ENCODE data around the gene ADAMTS7. TPM values are rescaled to one million over a fixed set of nuclear protein-coding genes. Genes with fewer than 3 reads are reported as not detected.
"Not testable (repeated sequence)": the region's sequence is repeated elsewhere in the genome, so short reads cannot be mapped to it uniquely, and the experiment has no call there.

Gene ADAMTS7
- total RNA-seq, 1 donor from 2014 or later: 25.5 TPM

GRCh38 chr15:78767331-78767951, 43.8 kb downstream of the ADAMTS7 start:
- no peak overlapping the region for H3K4me3 ChIP-seq (ENCODE audit: insufficient read depth, low read depth, low read length)
- no peak overlapping the region for H3K4me2 ChIP-seq (ENCODE audit: low read length)
- H3K9me3 ChIP-seq (ENCODE audit: insufficient read depth, low read depth, low read length): no peaks in the 10 kb centered on the region
- no peaks in the 10 kb centered on the region for H3K79me2 ChIP-seq (ENCODE audit: insufficient read depth, low read length)
- Mint-ChIP-seq H3K27ac (ENCODE audit: unreplicated experiment) (no peak overlapping the region), H3K4me1 (ENCODE audit: low read depth, unreplicated experiment) (peaks cover 2% of the 10 kb centered on the region), H3K36me3 (ENCODE audit: low read depth, unreplicated experiment) (no peaks in the 10 kb centered on the region), H3K27me3 (ENCODE audit: low read depth, unreplicated experiment) (peaks cover 1% of the 10 kb centered on the region), H3K9me3 (ENCODE audit: unreplicated experiment) (no peaks in the 10 kb centered on the region), H3K4me3 (ENCODE audit: unreplicated experiment) (no peak overlapping the region)
- FAIRE-seq: no peak
- no peaks in the 10 kb centered on the region for H3K27me3 ChIP-seq (ENCODE audit: insufficient read depth, low read length)
- H3K9ac ChIP-seq (ENCODE audit: low read length): no peak overlapping the region
- no peak for DNase-seq (ENCODE audit: low read depth)
- H2AFZ ChIP-seq (ENCODE audit: low read depth, low read length): no peak overlapping the region
- H4K20me1 ChIP-seq (ENCODE audit: insufficient read depth, low read length): no peaks in the 10 kb centered on the region
- TF ChIP-seq CTCF (IDR thresholded peaks at IDR 0.05; ENCODE audit: insufficient read depth, low read depth, low read length) (no peak), EZH2 (IDR thresholded peaks at IDR 0.05; ENCODE audit: insufficient read depth, low read length) (no peak)
- no peaks in the 10 kb centered on the region for H3K36me3 ChIP-seq (ENCODE audit: insufficient read depth, low read length)
- H3K27ac ChIP-seq (ENCODE audit: low read depth, low read length): no peak overlapping the region
- no peaks in the 10 kb centered on the region for H3K4me1 ChIP-seq (ENCODE audit: insufficient read depth, low read length)

GRCh38 chr15:78766641-78767071, 44.6 kb downstream of the ADAMTS7 start:
- H3K36me3 ChIP-seq (ENCODE audit: insufficient read depth, low read length); H3K4me3 ChIP-seq (ENCODE audit: insufficient read depth, low read depth, low read length); H3K27ac Mint-ChIP-seq (ENCODE audit: unreplicated experiment); H3K27me3 ChIP-seq (ENCODE audit: insufficient read depth, low read length); H3K9me3 ChIP-seq (ENCODE audit: insufficient read depth, low read depth, low read length); H3K4me1 ChIP-seq (ENCODE audit: insufficient read depth, low read length); H3K27ac ChIP-seq (ENCODE audit: low read depth, low read length); H3K27me3 Mint-ChIP-seq (ENCODE audit: low read depth, unreplicated experiment); FAIRE-seq; H3K9ac ChIP-seq (ENCODE audit: low read length); H3K4me3 Mint-ChIP-seq (ENCODE audit: unreplicated experiment); H3K79me2 ChIP-seq (ENCODE audit: insufficient read depth, low read length); H4K20me1 ChIP-seq (ENCODE audit: insufficient read depth, low read length); H2AFZ ChIP-seq (ENCODE audit: low read depth, low read length); H3K4me2 ChIP-seq (ENCODE audit: low read length); H3K36me3 Mint-ChIP-seq (ENCODE audit: low read depth, unreplicated experiment); H3K9me3 Mint-ChIP-seq (ENCODE audit: unreplicated experiment); H3K4me1 Mint-ChIP-seq (ENCODE audit: low read depth, unreplicated experiment); DNase-seq (ENCODE audit: low read depth): not testable (repeated sequence)

GRCh38 chr15:78766041-78766440, 45.2 kb downstream of the ADAMTS7 start:
- no peaks in the 10 kb centered on the region for H3K9me3 ChIP-seq (ENCODE audit: insufficient read depth, low read depth, low read length)
- no peak overlapping the region for H3K4me3 ChIP-seq (ENCODE audit: insufficient read depth, low read depth, low read length)
- no peak overlapping the region for H3K27ac Mint-ChIP-seq (ENCODE audit: unreplicated experiment)
- H3K4me2 ChIP-seq (ENCODE audit: low read length): no peak overlapping the region
- no peaks in the 10 kb centered on the region for H3K27me3 Mint-ChIP-seq (ENCODE audit: low read depth, unreplicated experiment)
- H3K4me1 ChIP-seq (ENCODE audit: insufficient read depth, low read length): no peaks in the 10 kb centered on the region
- TF ChIP-seq CTCF (IDR thresholded peaks at IDR 0.05; ENCODE audit: insufficient read depth, low read depth, low read length): no peak
- TF ChIP-seq EZH2 (IDR thresholded peaks at IDR 0.05; ENCODE audit: insufficient read depth, low read length): no peak
- FAIRE-seq (no peak), DNase-seq (ENCODE audit: low read depth) (no peak)
- H3K4me3 Mint-ChIP-seq (ENCODE audit: unreplicated experiment): no peak overlapping the region
- no peaks in the 10 kb centered on the region for H4K20me1 ChIP-seq (ENCODE audit: insufficient read depth, low read length)
- no peaks in the 10 kb centered on the region for H3K36me3 ChIP-seq (ENCODE audit: insufficient read depth, low read length)
- peaks cover 2% of the 10 kb centered on the region for H3K4me1 Mint-ChIP-seq (ENCODE audit: low read depth, unreplicated experiment)
- no peak overlapping the region for H3K27ac ChIP-seq (ENCODE audit: low read depth, low read length)
- H3K79me2 ChIP-seq (ENCODE audit: insufficient read depth, low read length): no peaks in the 10 kb centered on the region
- no peaks in the 10 kb centered on the region for H3K9me3 Mint-ChIP-seq (ENCODE audit: unreplicated experiment)
- no peaks in the 10 kb centered on the region for H3K36me3 Mint-ChIP-seq (ENCODE audit: low read depth, unreplicated experiment)
- no peaks in the 10 kb centered on the region for H3K27me3 ChIP-seq (ENCODE audit: insufficient read depth, low read length)
- H2AFZ ChIP-seq (ENCODE audit: low read depth, low read length): no peak overlapping the region
- no peak overlapping the region for H3K9ac ChIP-seq (ENCODE audit: low read length)

GRCh38 chr15:78765154-78765860, 46.0 kb downstream of the ADAMTS7 start:
- not testable (repeated sequence) for H3K27me3 Mint-ChIP-seq (ENCODE audit: low read depth, unreplicated experiment); H3K4me2 ChIP-seq (ENCODE audit: low read length); H3K79me2 ChIP-seq (ENCODE audit: insufficient read depth, low read length); H3K36me3 Mint-ChIP-seq (ENCODE audit: low read depth, unreplicated experiment); H3K4me1 ChIP-seq (ENCODE audit: insufficient read depth, low read length); H3K4me1 Mint-ChIP-seq (ENCODE audit: low read depth, unreplicated experiment); H3K36me3 ChIP-seq (ENCODE audit: insufficient read depth, low read length); DNase-seq (ENCODE audit: low read depth); H3K27me3 ChIP-seq (ENCODE audit: insufficient read depth, low read length); H3K27ac Mint-ChIP-seq (ENCODE audit: unreplicated experiment); H2AFZ ChIP-seq (ENCODE audit: low read depth, low read length); FAIRE-seq; H3K9ac ChIP-seq (ENCODE audit: low read length); H3K9me3 Mint-ChIP-seq (ENCODE audit: unreplicated experiment); H3K4me3 ChIP-seq (ENCODE audit: insufficient read depth, low read depth, low read length); H3K27ac ChIP-seq (ENCODE audit: low read depth, low read length); H4K20me1 ChIP-seq (ENCODE audit: insufficient read depth, low read length); H3K4me3 Mint-ChIP-seq (ENCODE audit: unreplicated experiment); H3K9me3 ChIP-seq (ENCODE audit: insufficient read depth, low read depth, low read length)
